Activated CD8-positive, alpha-beta T cell treated with anti-CD3 and anti-CD28 coated beads for 36 hours (primary cell): ENCODE results near the gene ZC3H18. TPM values are rescaled to one million over a fixed set of nuclear protein-coding genes. Genes with fewer than 3 reads are reported as not detected.

Experiments used
- ATAC-seq: fragments of 200-7000 bp; cut with Tn5 transposase; one replicate; pipeline ENCODE4 v1.10.0; 2021; ENCODE audit warnings: mild to moderate bottlenecking, moderate library complexity
- CTCF ChIA-PET: fragments of 350-600 bp; sonication (Branson Sonifier 250); formaldehyde crosslinking; loops from one replicate; lab custom pipeline; 2021; ENCODE audit warnings: antibody characterized with exemption; lab: Charles Lee
- POLR2A ChIA-PET: fragments of 350-600 bp; sonication (Branson Sonifier 250); formaldehyde crosslinking; loops from one replicate; lab custom pipeline; 2021; ENCODE audit warnings: antibody characterized with exemption; lab: Charles Lee
- DNase-seq: peaks from one replicate; pipeline ENCODE4 v3.0.0-alpha.2; 2020
- H3K27ac Mint-ChIP-seq: one replicate; pipeline ENCODE4 v1.8.0; 2021; ENCODE audit warnings: mild to moderate bottlenecking, mixed read lengths
- H3K27me3 Mint-ChIP-seq: one replicate; pipeline ENCODE4 v1.8.0; 2021; ENCODE audit warnings: mixed read lengths
- H3K36me3 Mint-ChIP-seq: one replicate; pipeline ENCODE4 v1.8.0; 2021; ENCODE audit warnings: low read depth, mixed read lengths
- H3K4me1 Mint-ChIP-seq: one replicate; pipeline ENCODE4 v1.8.0; 2021; ENCODE audit warnings: low read depth, mixed read lengths
- H3K4me3 Mint-ChIP-seq: one replicate; pipeline ENCODE4 v1.8.0; 2021; ENCODE audit warnings: mild to moderate bottlenecking, moderate library complexity, mixed read lengths
- H3K9me3 Mint-ChIP-seq: one replicate; pipeline ENCODE4 v1.8.0; 2021; ENCODE audit warnings: mixed read lengths
- CTCF ChIP-seq: fragments of 200-600 bp; IDR thresholded peaks from one replicate; pipeline ENCODE4 v1.8.0; 2022; ENCODE audit warnings: antibody characterized with exemption, mild to moderate bottlenecking
- intact Hi-C: fragments of 100-400 bp; cut with micrococcal nuclease; formaldehyde crosslinking; loops from one replicate; pipeline ENCODE4 v1.10.0; 2022
- total RNA-seq, 2 experiments: library from RNA; stranded (reverse); gene quantifications; one replicate each; pipeline ENCODE4 v1.2.3, GENCODE V29; 2021

The ZC3H18 gene
- total RNA-seq, 2 experiments from 2014 or later: 67.7 to 73.5 TPM

- CTCF ChIA-PET: interaction anchor here (0.7 to 3.0 kb wide), 14 partner anchors 9 to 132 kb away, joined by 3 to 25 read pairs (median 4); partner anchors contain the start of genes ZC3H18 and ZFPM1
- POLR2A ChIA-PET: interaction anchor here (1.0 to 1.4 kb wide), 2 partner anchors 12 to 107 kb away, joined by 4 to 5 read pairs; no protein-coding TSS in a partner anchor
- H3K4me3 Mint-ChIP-seq: no peak overlapping the region
These were observed 8.5 kb upstream of the ZC3H18 start for GRCh38 chr16:88561485-88562359.

GRCh38 chr16:88566158-88566557 is 4.0 kb upstream of the ZC3H18 start:
- Mint-ChIP-seq H3K27me3 (no peaks in the 10 kb centered on the region), H3K36me3 (peaks cover 3% of the 10 kb centered on the region), H3K9me3 (no peaks in the 10 kb centered on the region), H3K4me1 (peaks cover 17% of the 10 kb centered on the region), H3K4me3 (no peak overlapping the region), H3K27ac (no peak overlapping the region)
- intact Hi-C loops: no loop called here
- peak; percentile 92 for DNase-seq
- peak; percentile 26 for ATAC-seq
- POLR2A ChIA-PET: interaction anchor here (0.9 to 1.0 kb wide), 2 partner anchors 12 to 112 kb away, joined by 3 to 5 read pairs; no protein-coding TSS in a partner anchor
- no peak for TF ChIP-seq CTCF
- CTCF ChIA-PET: no interaction called here

More at GRCh38 chr16:88561485-88562359, 8.5 kb upstream of the ZC3H18 start:
- TF ChIP-seq CTCF: peak; percentile 40
- H3K27me3 Mint-ChIP-seq: peaks cover 2% of the 10 kb centered on the region
- intact Hi-C loops: loop anchor here (2.0 kb wide), 1 partner anchor 119 kb away; no protein-coding TSS in a partner anchor
- DNase-seq (peak; percentile 58), ATAC-seq (peak; percentile 69)
- H3K27ac Mint-ChIP-seq: no peak overlapping the region
- H3K36me3 Mint-ChIP-seq: no peaks in the 10 kb centered on the region
- peaks cover 13% of the 10 kb centered on the region for H3K4me1 Mint-ChIP-seq
- no peaks in the 10 kb centered on the region for H3K9me3 Mint-ChIP-seq

GRCh38 chr16:88568710-88569613 is 1.2 kb upstream of the ZC3H18 start:
- no peak for TF ChIP-seq CTCF
- Mint-ChIP-seq H3K27me3 (no peaks in the 10 kb centered on the region), H3K4me3 (peak overlapping the region; percentile 70), H3K9me3 (no peaks in the 10 kb centered on the region), H3K27ac (peak overlapping the region; percentile 44), H3K4me1 (peaks cover 35% of the 10 kb centered on the region), H3K36me3 (peaks cover 15% of the 10 kb centered on the region)
- POLR2A ChIA-PET: interaction anchor here (1.0 kb wide), 1 partner anchor 26 kb away, joined by 3 read pairs; no protein-coding TSS in a partner anchor
- CTCF ChIA-PET: no interaction called here
- no peak for ATAC-seq
- DNase-seq: no peak
- intact Hi-C loops: no loop called here

GRCh38 chr16:88569614-88569984 is 604 bp upstream of the ZC3H18 start:
- intact Hi-C loops: no loop called here
- Mint-ChIP-seq H3K27ac (peak overlapping the region; percentile 44), H3K27me3 (no peaks in the 10 kb centered on the region), H3K4me1 (peaks cover 35% of the 10 kb centered on the region), H3K9me3 (no peaks in the 10 kb centered on the region), H3K36me3 (peaks cover 15% of the 10 kb centered on the region), H3K4me3 (peak overlapping the region; percentile 70)
- DNase-seq (no peak), ATAC-seq (peak; percentile 30)
- no peak for TF ChIP-seq CTCF
- ChIA-PET CTCF (interaction anchor here (0.8 to 2.4 kb wide), 3 partner anchors 9 to 132 kb away, joined by 3 to 9 read pairs (median 4); no protein-coding TSS in a partner anchor), POLR2A (interaction anchor here (1.0 to 2.0 kb wide), 8 partner anchors 9 to 139 kb away, joined by 3 to 14 read pairs (median 4); no protein-coding TSS in a partner anchor)
